IPS-15b (cell line): Measurements from ENCODE around the gene MGP.

Experiments used
- H3K27me3 ChIP-seq: one replicate; pipeline ENCODE4 v1.6.1; 2013; ENCODE audit warnings: low read length; ENCODE audit not compliant: control insufficient read depth, insufficient read depth
- H3K36me3 ChIP-seq: one replicate; pipeline ENCODE4 v1.6.1; 2013; ENCODE audit warnings: low read length; ENCODE audit not compliant: control insufficient read depth, insufficient read depth
- H3K4me1 ChIP-seq: one replicate; pipeline ENCODE4 v1.6.1; 2013; ENCODE audit warnings: mild to moderate bottlenecking, low read length; ENCODE audit not compliant: control insufficient read depth, insufficient read depth
- H3K4me3 ChIP-seq: one replicate; pipeline ENCODE4 v1.5.1; 2013; ENCODE audit warnings: low read depth, low read length
- H3K9ac ChIP-seq: one replicate; pipeline ENCODE4 v1.6.1; 2013; ENCODE audit warnings: low read depth, mild to moderate bottlenecking, low read length
- H3K9me3 ChIP-seq: one replicate; pipeline ENCODE4 v1.6.1; 2013; ENCODE audit warnings: mild to moderate bottlenecking, low read length; ENCODE audit not compliant: control insufficient read depth, insufficient read depth

Gene MGP

GRCh38 chr12:14919455-14919854 lies 33.8 kb upstream of the MGP start:
- no peaks in the 10 kb centered on the region for H3K36me3 ChIP-seq
- H3K9me3 ChIP-seq: no peaks in the 10 kb centered on the region
- no peaks in the 10 kb centered on the region for H3K4me1 ChIP-seq
- no peaks in the 10 kb centered on the region for H3K27me3 ChIP-seq
- H3K4me3 ChIP-seq: no peak overlapping the region
- no peak overlapping the region for H3K9ac ChIP-seq

- H3K36me3 ChIP-seq: no peaks in the 10 kb centered on the region
- H3K27me3 ChIP-seq: no peaks in the 10 kb centered on the region
- H3K9ac ChIP-seq: no peak overlapping the region
- no peak overlapping the region for H3K4me3 ChIP-seq
- H3K4me1 ChIP-seq: no peaks in the 10 kb centered on the region
- no peaks in the 10 kb centered on the region for H3K9me3 ChIP-seq
Observed at GRCh38 chr12:14915736-14916135, 30.1 kb upstream of the MGP start.

GRCh38 chr12:14913381-14913781 lies 27.7 kb upstream of the MGP start:
- Histone ChIP-seq H3K9ac (no peak overlapping the region), H3K36me3 (no peaks in the 10 kb centered on the region), H3K27me3 (no peaks in the 10 kb centered on the region), H3K9me3 (no peaks in the 10 kb centered on the region), H3K4me1 (no peaks in the 10 kb centered on the region), H3K4me3 (no peak overlapping the region)

- H3K4me3 ChIP-seq: no peak overlapping the region
- no peaks in the 10 kb centered on the region for H3K9me3 ChIP-seq
- H3K4me1 ChIP-seq: no peaks in the 10 kb centered on the region
- no peaks in the 10 kb centered on the region for H3K36me3 ChIP-seq
- no peaks in the 10 kb centered on the region for H3K27me3 ChIP-seq
- no peak overlapping the region for H3K9ac ChIP-seq
Observed at GRCh38 chr12:14911131-14911530, 25.5 kb upstream of the MGP start.

- H3K4me1 ChIP-seq: no peaks in the 10 kb centered on the region
- H3K9me3 ChIP-seq: no peaks in the 10 kb centered on the region
- H3K9ac ChIP-seq: no peak overlapping the region
- H3K27me3 ChIP-seq: no peaks in the 10 kb centered on the region
- H3K4me3 ChIP-seq: no peak overlapping the region
- H3K36me3 ChIP-seq: no peaks in the 10 kb centered on the region
Observed at GRCh38 chr12:14910090-14910915, 24.6 kb upstream of the MGP start.

- Histone ChIP-seq H3K4me3 (no peak overlapping the region), H3K27me3 (no peaks in the 10 kb centered on the region), H3K9ac (no peak overlapping the region), H3K36me3 (no peaks in the 10 kb centered on the region), H3K4me1 (no peaks in the 10 kb centered on the region), H3K9me3 (no peaks in the 10 kb centered on the region)
Observed at GRCh38 chr12:14907953-14908352, 22.3 kb upstream of the MGP start.

- no peaks in the 10 kb centered on the region for H3K36me3 ChIP-seq
- no peak overlapping the region for H3K9ac ChIP-seq
- H3K4me1 ChIP-seq: no peaks in the 10 kb centered on the region
Observed at GRCh38 chr12:14906114-14906513, 20.5 kb upstream of the MGP start.

GRCh38 chr12:14905269-14906004 lies 19.8 kb upstream of the MGP start:
- no peaks in the 10 kb centered on the region for H3K27me3 ChIP-seq

More at GRCh38 chr12:14906114-14906513, 20.5 kb upstream of the MGP start:
- Histone ChIP-seq H3K27me3 (no peaks in the 10 kb centered on the region), H3K9me3 (no peaks in the 10 kb centered on the region), H3K4me3 (no peak overlapping the region)

GRCh38 chr12:14904854-14905253 lies 19.2 kb upstream of the MGP start:
- Histone ChIP-seq H3K27me3 (no peaks in the 10 kb centered on the region), H3K9me3 (no peaks in the 10 kb centered on the region), H3K36me3 (no peaks in the 10 kb centered on the region), H3K9ac (no peak overlapping the region), H3K4me3 (no peak overlapping the region), H3K4me1 (no peaks in the 10 kb centered on the region)

More at GRCh38 chr12:14905269-14906004, 19.8 kb upstream of the MGP start:
- Histone ChIP-seq H3K36me3 (no peaks in the 10 kb centered on the region), H3K4me3 (no peak overlapping the region), H3K9ac (no peak overlapping the region), H3K4me1 (no peaks in the 10 kb centered on the region), H3K9me3 (no peaks in the 10 kb centered on the region)

GRCh38 chr12:14903386-14904098 lies 17.9 kb upstream of the MGP start:
- Histone ChIP-seq H3K27me3 (no peaks in the 10 kb centered on the region), H3K4me1 (no peaks in the 10 kb centered on the region), H3K4me3 (no peak overlapping the region), H3K9ac (no peak overlapping the region), H3K9me3 (no peaks in the 10 kb centered on the region), H3K36me3 (no peaks in the 10 kb centered on the region)

GRCh38 chr12:14902465-14902864 lies 16.8 kb upstream of the MGP start:
- H3K27me3 ChIP-seq: no peaks in the 10 kb centered on the region
- no peaks in the 10 kb centered on the region for H3K9me3 ChIP-seq
- H3K9ac ChIP-seq: no peak overlapping the region
- H3K4me3 ChIP-seq: no peak overlapping the region
- H3K36me3 ChIP-seq: no peaks in the 10 kb centered on the region
- no peaks in the 10 kb centered on the region for H3K4me1 ChIP-seq
